ENCODE results near the gene AMD1.

AMD1 gene

DNA sequence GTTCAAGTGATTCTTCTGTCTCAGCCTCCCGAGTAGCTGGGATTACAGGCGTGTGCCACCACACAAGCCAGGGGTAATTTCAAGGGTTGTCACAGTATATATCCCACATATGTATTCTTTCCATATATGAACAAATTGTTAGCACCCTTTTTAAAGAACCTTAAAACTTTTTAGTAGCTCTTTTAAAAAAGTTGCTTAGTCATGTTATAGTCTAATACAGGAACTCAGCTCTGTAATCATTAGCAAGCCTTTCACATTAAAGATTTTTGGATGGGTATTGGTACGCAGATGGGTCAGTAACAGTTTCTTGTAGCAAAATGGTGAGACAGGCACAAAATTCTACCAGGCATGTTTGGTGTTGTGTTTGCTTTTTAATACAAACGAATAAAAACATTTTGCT is 10.9 kb downstream of the AMD1 start:
- TF ChIP-seq TEAD4 (IDR thresholded peaks at IDR 0.05): no peak
- no peak for TF ChIP-seq MAX (IDR thresholded peaks at IDR 0.05)
- TF ChIP-seq EGR1 (IDR thresholded peaks at IDR 0.05): no peak
- no peak for TF ChIP-seq RAD21 (IDR thresholded peaks at IDR 0.05; ENCODE audit: low read depth)
- TF ChIP-seq EP300 (IDR thresholded peaks at IDR 0.05; ENCODE audit: borderline replicate concordance): no peak
- no peak for TF ChIP-seq CEBPB (IDR thresholded peaks at IDR 0.05)
- TF ChIP-seq ZBTB7A (IDR thresholded peaks at IDR 0.05; ENCODE audit: low read depth): no peak
- TF ChIP-seq TCF12 (IDR thresholded peaks at IDR 0.05; ENCODE audit: low read depth): no peak
- TF ChIP-seq USF1 (IDR thresholded peaks at IDR 0.05): no peak

DNA sequence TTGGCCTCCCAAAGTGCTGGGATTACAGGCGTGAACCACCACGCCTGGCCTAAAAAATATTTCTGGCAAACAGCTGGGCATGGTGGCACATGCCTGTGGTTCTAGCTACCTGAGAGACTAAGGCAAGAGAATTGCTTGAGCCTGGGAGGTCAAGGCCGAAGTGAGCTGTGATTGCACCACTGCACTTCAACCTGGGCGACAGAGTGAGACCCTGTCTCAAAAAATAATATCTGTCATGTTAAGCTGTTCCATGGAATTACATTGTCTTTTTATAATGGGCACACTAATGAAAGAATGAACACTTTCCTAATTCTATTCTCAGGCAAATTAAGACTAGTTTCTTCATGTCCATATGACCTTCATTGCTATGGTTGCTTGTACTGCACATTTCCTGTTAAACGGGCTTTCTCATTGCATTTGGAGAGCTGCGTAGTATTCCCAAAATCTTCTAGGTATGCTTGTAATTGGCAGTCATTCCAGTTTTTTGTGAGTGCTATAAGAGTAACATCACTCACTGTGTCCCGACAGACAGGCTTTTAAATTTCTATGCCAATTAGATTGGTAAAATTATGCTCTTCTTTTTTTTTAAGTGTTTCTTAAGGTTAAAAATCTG is 12.1 kb downstream of the AMD1 start:
- TF ChIP-seq USF1 (IDR thresholded peaks at IDR 0.05) (no peak), TCF12 (IDR thresholded peaks at IDR 0.05; ENCODE audit: low read depth) (no peak), TAF1 (IDR thresholded peaks at IDR 0.05; ENCODE audit: low read depth) (no peak), FOXM1 (IDR thresholded peaks at IDR 0.05; ENCODE audit: borderline replicate concordance, low read depth) (no peak), ZBTB7A (IDR thresholded peaks at IDR 0.05; ENCODE audit: low read depth) (no peak), NFIC (IDR thresholded peaks at IDR 0.05) (no peak), EP300 (IDR thresholded peaks at IDR 0.05; ENCODE audit: borderline replicate concordance) (no peak), RAD21 (IDR thresholded peaks at IDR 0.05; ENCODE audit: low read depth) (no peak), REST (IDR thresholded peaks at IDR 0.05; ENCODE audit: low read depth) (no peak), YY1 (IDR thresholded peaks at IDR 0.05; ENCODE audit: low read depth) (no peak), CEBPB (IDR thresholded peaks at IDR 0.05) (no peak), TEAD4 (IDR thresholded peaks at IDR 0.05) (no peak)

DNA sequence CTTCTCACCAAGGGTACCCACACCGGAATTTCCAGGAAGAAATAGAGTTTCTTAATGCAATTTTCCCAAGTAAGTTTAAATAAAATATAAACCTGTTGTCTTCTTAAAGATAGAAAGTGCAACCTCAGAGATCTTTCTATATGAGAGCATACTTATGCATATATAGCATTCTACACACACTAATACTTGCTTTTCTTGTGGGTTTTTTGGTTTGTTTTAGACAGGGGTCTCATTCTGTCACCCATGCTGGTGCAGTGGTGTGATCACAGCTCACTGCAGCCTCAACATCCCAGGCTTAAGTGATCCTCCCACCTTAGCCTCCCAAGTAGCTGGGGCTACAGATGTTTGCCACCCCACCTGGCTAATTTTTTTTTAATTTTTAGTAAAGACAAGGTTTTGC is 15.7 kb downstream of the AMD1 start:
- TF ChIP-seq USF1 (IDR thresholded peaks at IDR 0.05) (no peak), REST (IDR thresholded peaks at IDR 0.05; ENCODE audit: low read depth) (no peak), CREB1 (IDR thresholded peaks at IDR 0.05; ENCODE audit: low read depth) (no peak), TEAD4 (IDR thresholded peaks at IDR 0.05) (no peak), TCF12 (IDR thresholded peaks at IDR 0.05; ENCODE audit: low read depth) (no peak), TAF1 (IDR thresholded peaks at IDR 0.05; ENCODE audit: low read depth) (no peak), EGR1 (IDR thresholded peaks at IDR 0.05) (no peak)

DNA sequence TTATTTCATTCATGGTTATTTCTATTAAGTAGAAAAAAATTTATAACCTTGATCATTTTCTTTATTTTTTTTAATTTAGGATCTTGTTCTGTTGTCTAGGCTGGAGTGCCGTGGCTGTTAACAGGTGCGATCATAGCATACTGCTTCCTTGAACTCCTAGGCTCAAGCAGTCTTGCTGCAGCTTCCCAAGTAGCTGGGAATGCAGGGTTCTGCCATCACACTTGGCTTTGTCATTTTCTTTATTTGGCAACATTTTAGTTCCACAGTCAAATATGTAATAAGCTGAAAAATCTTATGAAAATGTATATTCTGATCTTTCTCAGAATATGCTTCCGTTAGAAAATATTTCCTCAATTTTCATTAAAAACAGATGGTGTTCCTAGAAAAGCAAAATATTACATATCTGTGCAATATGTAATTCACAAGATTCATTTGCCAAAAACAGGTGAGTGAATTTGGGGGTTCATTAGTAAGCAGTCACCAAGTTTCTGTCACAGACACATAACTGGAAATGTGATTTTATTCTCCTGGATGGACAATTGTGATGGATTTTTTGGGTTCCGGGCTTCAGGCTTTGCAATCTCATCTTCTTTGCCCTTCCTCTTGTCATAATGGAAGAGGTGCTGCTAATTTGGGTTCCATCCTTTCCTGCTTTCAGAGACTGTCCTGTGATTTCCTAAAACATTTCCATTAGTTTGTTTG is 21.5 kb downstream of the AMD1 start:
- no peak for TF ChIP-seq TAF1 (IDR thresholded peaks at IDR 0.05; ENCODE audit: low read depth)
- TF ChIP-seq CEBPB (IDR thresholded peaks at IDR 0.05): no peak
- TF ChIP-seq NFIC (IDR thresholded peaks at IDR 0.05): no peak
- no peak for TF ChIP-seq REST (IDR thresholded peaks at IDR 0.05; ENCODE audit: low read depth)
- TF ChIP-seq YY1 (IDR thresholded peaks at IDR 0.05; ENCODE audit: low read depth): no peak
- TF ChIP-seq CREB1 (IDR thresholded peaks at IDR 0.05; ENCODE audit: low read depth): no peak
- no peak for TF ChIP-seq USF1 (IDR thresholded peaks at IDR 0.05)
- TF ChIP-seq EP300 (IDR thresholded peaks at IDR 0.05; ENCODE audit: borderline replicate concordance): no peak
- TF ChIP-seq EGR1 (IDR thresholded peaks at IDR 0.05): no peak
- TF ChIP-seq RAD21 (IDR thresholded peaks at IDR 0.05; ENCODE audit: low read depth): no peak
- no peak for TF ChIP-seq TEAD4 (IDR thresholded peaks at IDR 0.05)
- no peak for TF ChIP-seq MAX (IDR thresholded peaks at IDR 0.05)
- TF ChIP-seq TCF12 (IDR thresholded peaks at IDR 0.05; ENCODE audit: low read depth): no peak
